Choroid plexus epithelial cell (primary cell): ENCODE results near the gene HAPLN2.
A peak's percentile ranks its signal among the peaks of the same experiment; 100 is the strongest.

ENCODE experiments used
- DNase-seq: peaks from one replicate; pipeline ENCODE4 v3.0.0-alpha.2; 2010; ENCODE audit warnings: low read depth
- H3K4me3 ChIP-seq: 2 replicates; pipeline ENCODE4 v1.5.1; 2011; ENCODE audit warnings: low read depth, mild to moderate bottlenecking, control low read depth, low read length, moderate library complexity
- CTCF ChIP-seq: conservative IDR thresholded peaks from 2 replicates; pipeline ENCODE4 v1.5.1; 2011; ENCODE audit warnings: low read depth, mild to moderate bottlenecking, control low read depth, inconsistent platforms, low read length, moderate library complexity

Gene HAPLN2

GRCh38 chr1:156622581-156623297 lies 3.5 kb downstream of the HAPLN2 start:
- H3K4me3 ChIP-seq = no peak overlapping the region
- no peak for TF ChIP-seq CTCF
- DNase-seq = no peak

- DNase-seq = peak; percentile 51
- peak; percentile 52 for TF ChIP-seq CTCF
Observed at GRCh38 chr1:156623946-156624813, 5.0 kb downstream of the HAPLN2 start.

GRCh38 chr1:156624814-156625435 lies 5.7 kb downstream of the HAPLN2 start:
- TF ChIP-seq CTCF = no peak
- DNase-seq = no peak
- H3K4me3 ChIP-seq = peak overlapping the region; percentile 43

More at GRCh38 chr1:156623946-156624813, 5.0 kb downstream of the HAPLN2 start:
- H3K4me3 ChIP-seq = peak overlapping the region; percentile 43

GRCh38 chr1:156625436-156626078 lies 6.3 kb downstream of the HAPLN2 start:
- peak; percentile 79 for TF ChIP-seq CTCF
- H3K4me3 ChIP-seq = no peak overlapping the region
- peak; percentile 56 for DNase-seq

- no peak for DNase-seq
- no peak for TF ChIP-seq CTCF
- H3K4me3 ChIP-seq = no peak overlapping the region
Observed at GRCh38 chr1:156626079-156626438, 6.8 kb downstream of the HAPLN2 start.

GRCh38 chr1:156627313-156627880 lies 8.2 kb downstream of the HAPLN2 start:
- no peak overlapping the region for H3K4me3 ChIP-seq
- peak; percentile 70 for DNase-seq
- TF ChIP-seq CTCF = peak; percentile 74
